DOHH2 (cell line): ENCODE results near the gene ANO6.

ENCODE experiments used
- CTCF ChIP-seq: fragments of 200-600 bp; sonication (generic); IDR thresholded peaks from one replicate; pipeline ENCODE4 v1.5.1; 2014; ENCODE audit warnings: antibody characterized with exemption, mild to moderate bottlenecking, low read depth, low read length; ENCODE audit not compliant: poor library complexity, severe bottlenecking
- EZH2phosphoT487 ChIP-seq: fragments of 200-600 bp; sonication (generic); IDR thresholded peaks from 2 replicates; pipeline ENCODE4 v1.6.1; 2017; ENCODE audit warnings: borderline replicate concordance, mild to moderate bottlenecking, antibody characterized with exemption, low read length, moderate library complexity, mixed read lengths

GRCh38 chr12:45336762-45337596 lies 121.1 kb downstream of the ANO6 start:
- no peak for TF ChIP-seq CTCF
- no peak for TF ChIP-seq EZH2phosphoT487
